HG02678 (cell line): ENCODE data around the gene LRRC3.

Experiments
- ATAC-seq: cut with Tn5 transposase; IDR thresholded peaks from one replicate; pipeline ENCODE4 v1.9.1; 2021; ENCODE audit warnings: mild to moderate bottlenecking, moderate library complexity; ENCODE audit not compliant: unreplicated experiment

The LRRC3 gene

GRCh38 chr21:44438531-44439210 lies 16.6 kb upstream of the LRRC3 start:
- no peak for ATAC-seq

DNA sequence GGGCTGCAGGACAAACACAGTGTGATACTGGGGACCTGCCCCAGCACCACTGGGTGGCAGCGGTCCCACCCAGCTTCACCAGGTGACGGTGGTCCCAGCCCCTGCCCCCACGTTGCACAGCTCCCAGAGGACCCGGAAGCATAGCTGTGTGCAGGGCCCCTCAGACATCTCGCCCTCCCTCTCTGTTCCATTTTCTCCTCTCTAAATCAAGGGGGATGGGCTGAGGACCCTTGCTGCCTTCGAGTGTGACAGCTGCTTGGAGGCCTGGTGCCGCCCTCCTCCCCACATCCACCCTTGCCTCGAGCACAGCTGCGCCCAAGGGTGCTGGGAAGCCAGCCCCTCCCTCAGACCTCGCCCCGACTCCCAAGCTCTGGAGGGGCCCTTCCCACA lies 16.1 kb upstream of the LRRC3 start:
- ATAC-seq, result no peak

- ATAC-seq, result no peak
These were observed 14.9 kb upstream of the LRRC3 start for GRCh38 chr21:44440241-44441040.

- ATAC-seq, result no peak
These were observed 14.3 kb upstream of the LRRC3 start for GRCh38 chr21:44441041-44441400.

GRCh38 chr21:44441581-44442265 lies 13.6 kb upstream of the LRRC3 start:
- no peak for ATAC-seq

DNA sequence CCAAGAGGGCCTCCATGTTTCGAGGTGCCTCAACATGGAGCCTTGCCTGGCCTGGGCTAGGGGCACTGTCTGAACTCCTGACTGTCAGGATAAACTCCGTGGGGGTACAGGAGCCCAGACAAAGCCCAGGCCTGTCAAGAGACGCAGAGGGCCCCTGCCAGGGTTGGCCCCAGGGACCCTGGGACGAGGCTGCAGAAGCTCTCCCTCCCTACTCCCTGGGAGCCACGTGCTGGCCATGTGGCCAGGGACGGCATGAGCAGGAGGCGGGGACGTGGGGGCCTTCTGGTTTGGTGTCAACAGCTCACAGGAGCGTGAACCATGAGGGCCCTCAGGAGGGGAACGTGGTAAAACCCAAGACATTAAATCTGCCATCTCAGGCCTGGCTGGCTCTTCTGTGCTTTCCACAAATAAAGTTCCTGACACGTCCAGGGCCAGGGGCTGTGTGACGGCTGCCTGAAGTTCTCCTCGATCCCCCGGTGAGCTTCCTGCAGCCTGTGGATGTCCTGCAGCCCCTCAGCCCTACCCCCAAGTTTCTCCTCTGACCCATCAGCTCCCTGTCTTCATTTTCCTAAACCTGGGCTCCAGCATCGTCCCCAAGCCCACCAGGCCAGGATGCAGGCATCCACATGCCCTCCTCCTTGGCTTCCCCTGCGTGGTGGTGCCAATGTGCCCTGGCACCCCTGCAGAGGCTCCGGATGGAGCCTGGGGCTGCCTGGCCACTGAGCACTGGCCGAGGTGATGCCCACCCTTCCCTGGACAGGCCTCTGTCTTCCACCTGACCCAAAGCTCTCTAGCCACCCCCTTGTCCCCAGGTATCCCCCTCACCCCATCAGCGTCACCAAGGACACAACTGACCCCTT lies 12.8 kb upstream of the LRRC3 start:
- no peak for ATAC-seq

DNA sequence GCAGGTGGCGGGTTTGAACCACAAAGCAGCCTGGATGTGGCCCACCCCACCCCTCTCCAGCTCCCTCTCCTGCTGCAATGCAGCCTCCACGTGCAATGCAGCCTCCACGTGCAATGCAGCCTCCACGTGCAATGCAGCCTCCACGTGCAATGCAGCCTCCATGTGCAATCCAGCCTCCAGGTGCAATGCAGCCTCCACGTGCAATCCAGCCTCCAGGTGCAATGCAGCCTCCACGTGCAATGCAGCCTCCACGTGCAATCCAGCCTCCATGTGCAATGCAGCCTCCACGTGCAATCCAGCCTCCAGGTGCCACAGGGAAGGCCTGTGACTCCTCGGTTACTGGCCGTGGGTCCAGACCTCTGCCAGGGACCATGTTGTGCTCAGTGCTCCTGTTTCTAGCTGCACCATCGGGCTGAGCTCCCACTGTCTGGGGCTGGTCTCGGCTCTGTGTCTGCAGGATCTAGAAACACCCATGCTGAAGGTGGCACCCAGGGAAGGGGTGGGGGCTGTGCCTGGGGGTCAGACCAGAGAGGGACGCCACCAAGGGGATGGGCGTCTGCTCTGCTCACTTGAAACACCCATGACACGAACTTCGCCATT lies 11.9 kb upstream of the LRRC3 start:
- ATAC-seq, result no peak

DNA sequence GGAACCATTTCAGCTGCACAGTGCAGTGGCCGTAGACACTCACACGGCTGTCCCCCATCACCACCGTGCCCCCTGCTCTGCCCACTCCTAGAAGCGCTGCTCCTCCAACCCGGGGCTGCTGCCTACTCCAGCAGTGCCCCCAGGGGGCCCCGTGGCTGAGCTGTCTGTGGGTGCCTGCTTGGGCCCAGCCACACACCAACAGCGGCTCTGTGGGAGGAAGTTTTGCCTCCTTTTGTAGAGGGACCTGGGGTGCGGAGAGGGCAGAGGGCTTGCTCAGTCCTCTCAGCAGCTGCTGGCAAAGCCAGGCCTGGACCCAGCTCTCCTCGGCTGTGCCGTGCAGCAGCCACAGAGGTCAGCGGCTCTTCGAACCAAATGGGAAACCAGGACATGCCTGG lies 11.4 kb upstream of the LRRC3 start:
- no peak for ATAC-seq

GRCh38 chr21:44444286-44444931 lies 10.9 kb upstream of the LRRC3 start:
- ATAC-seq, result no peak

DNA sequence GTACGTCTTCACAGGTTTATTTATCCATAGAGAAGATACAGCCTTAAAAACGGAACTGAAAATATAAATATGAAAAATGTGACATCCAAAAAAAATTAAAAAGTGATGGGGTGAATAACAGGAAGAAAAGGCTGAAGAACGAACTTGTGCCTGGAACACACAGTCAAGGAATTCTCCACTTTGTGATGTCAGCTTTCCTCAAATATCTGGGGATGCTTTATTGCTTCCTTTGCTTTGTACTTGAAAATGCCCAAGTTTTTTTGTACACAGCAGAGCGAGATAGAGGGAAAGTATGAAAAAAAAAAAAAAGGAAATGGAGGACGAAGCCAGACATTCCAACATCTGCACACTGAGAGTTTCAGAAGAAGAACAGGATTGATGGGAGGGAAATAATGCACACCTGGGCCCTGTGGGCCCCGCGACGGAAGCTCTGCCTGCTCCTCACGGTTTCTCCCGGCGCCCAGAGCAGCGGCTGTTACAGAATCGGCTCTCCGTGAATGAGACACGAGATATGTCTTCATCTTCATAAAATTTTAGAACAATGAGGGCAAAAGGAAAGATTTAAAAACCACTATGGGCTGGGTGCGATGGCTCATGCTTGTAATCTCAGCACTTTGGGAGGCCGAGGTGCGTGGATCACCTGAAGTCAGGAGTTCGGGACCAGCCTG lies 10.0 kb upstream of the LRRC3 start:
- ATAC-seq, result no peak

DNA sequence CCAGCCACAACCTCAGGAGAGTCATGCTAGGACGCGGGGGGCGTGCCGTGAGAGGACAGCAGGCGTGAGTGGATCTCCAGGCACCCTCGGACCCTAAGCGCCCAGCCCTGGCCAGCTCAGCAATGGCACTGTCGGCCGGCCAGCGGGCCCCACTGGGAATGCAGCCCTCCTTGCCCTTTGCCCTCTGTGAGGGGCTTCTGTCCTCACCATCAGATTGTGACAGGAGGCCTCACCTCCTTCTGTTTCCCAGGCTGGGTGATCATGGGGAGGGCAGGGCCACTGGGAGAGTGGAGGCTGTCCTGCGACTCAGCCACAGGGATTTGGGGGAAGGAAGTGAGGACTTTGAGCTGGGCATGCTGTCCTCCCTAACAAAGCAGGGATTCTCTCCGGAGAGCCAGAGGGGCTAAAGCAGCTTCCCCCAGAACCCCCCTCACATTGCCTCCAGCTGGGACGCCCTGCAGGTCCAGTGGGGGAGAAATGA lies 6.6 kb upstream of the LRRC3 start:
- ATAC-seq, result no peak

GRCh38 chr21:44449473-44450363 lies 5.6 kb upstream of the LRRC3 start:
- ATAC-seq, result no peak

GRCh38 chr21:44450402-44450801 lies 4.9 kb upstream of the LRRC3 start:
- no peak for ATAC-seq

- ATAC-seq, result no peak
These were observed 4.3 kb upstream of the LRRC3 start for GRCh38 chr21:44450999-44451398.

GRCh38 chr21:44453120-44453519 lies 2.2 kb upstream of the LRRC3 start:
- ATAC-seq, result no peak

DNA sequence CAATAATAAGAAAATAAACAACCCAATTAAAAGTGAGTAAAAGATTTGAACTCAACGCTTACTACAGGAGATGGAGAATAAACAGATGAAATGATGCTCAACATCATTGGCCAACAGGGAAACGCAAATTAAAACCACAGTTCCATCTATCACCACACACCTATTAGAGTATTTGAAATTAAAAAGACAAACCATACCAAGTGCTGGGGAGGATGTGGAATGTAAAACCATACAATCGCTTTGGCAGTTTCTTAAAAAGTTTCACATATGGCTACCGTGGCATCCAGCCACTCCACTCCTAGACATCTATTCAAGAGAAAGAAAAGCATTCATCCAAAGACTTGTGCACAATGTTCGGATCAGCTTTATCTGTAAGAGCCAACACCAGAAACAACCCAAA lies 1.3 kb upstream of the LRRC3 start:
- ATAC-seq, result no peak

DNA sequence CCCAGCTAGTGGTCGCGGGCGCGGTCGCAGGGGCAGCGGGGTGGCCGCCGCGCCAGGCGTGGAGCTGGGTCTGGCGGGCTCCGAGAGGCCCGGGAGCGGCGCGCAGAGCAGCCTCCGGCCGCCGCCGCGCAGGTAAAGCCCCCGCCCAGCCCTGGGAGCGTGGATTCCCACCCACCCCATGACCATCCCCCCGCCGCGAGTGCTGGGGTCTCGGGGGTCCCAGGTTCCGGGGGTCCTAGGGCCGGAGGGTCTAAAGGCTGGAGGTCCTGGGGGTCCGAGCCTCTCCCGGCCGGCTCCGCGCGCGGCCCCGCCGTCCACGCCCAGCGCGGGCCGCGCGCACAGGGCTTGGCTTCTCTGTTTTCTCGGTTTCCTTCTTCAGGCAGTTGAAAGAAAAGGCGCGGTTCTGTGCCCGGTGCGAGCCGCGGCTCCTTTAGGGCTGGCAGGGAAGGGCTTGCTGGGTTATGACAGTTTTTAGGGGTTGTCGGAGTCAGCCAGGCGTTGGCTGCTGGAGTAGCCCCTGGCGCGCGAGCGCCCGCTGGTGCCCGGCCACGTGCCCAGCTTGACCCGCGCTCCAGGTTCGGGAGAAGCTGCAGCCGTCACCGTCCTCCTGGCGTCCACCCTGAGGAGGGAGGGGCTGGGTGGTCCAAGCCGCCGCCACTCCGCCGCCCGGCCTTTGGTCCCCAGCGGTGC lies 359 bp downstream of the LRRC3 start:
- peak; percentile 38 for ATAC-seq
